GM19351 (cell line): ENCODE results near the gene LRCH1.

ENCODE experiments used
- ATAC-seq: cut with Tn5 transposase; IDR thresholded peaks from one replicate; pipeline ENCODE4 v1.9.1; 2021; ENCODE audit warnings: mild to moderate bottlenecking, moderate library complexity; ENCODE audit not compliant: unreplicated experiment

LRCH1 gene

GRCh38 chr13:46686171-46686570, 133.2 kb downstream of the LRCH1 start:
- ATAC-seq = no peak

- ATAC-seq = peak; percentile 69
Observed at GRCh38 chr13:46687810-46688209, 134.8 kb downstream of the LRCH1 start.

- no peak for ATAC-seq
Observed at GRCh38 chr13:46688306-46688705, 135.3 kb downstream of the LRCH1 start.

- ATAC-seq = no peak
Observed at GRCh38 chr13:46698014-46698413, 145.0 kb downstream of the LRCH1 start.

GRCh38 chr13:46698910-46699460, 146.0 kb downstream of the LRCH1 start:
- ATAC-seq = no peak

GRCh38 chr13:46712524-46712923, 159.6 kb downstream of the LRCH1 start:
- ATAC-seq = no peak

GRCh38 chr13:46715363-46715762, 162.4 kb downstream of the LRCH1 start:
- no peak for ATAC-seq

- no peak for ATAC-seq
Observed at GRCh38 chr13:46716821-46717220, 163.9 kb downstream of the LRCH1 start.

GRCh38 chr13:46717275-46717674, 164.3 kb downstream of the LRCH1 start:
- ATAC-seq = no peak

GRCh38 chr13:46717856-46718255, 164.9 kb downstream of the LRCH1 start:
- no peak for ATAC-seq

GRCh38 chr13:46720189-46720588, 167.2 kb downstream of the LRCH1 start:
- ATAC-seq = peak; percentile 92

GRCh38 chr13:46721054-46721453, 168.1 kb downstream of the LRCH1 start:
- no peak for ATAC-seq

- ATAC-seq = no peak
Observed at GRCh38 chr13:46726347-46726746, 173.4 kb downstream of the LRCH1 start.

GRCh38 chr13:46728777-46729176, 175.8 kb downstream of the LRCH1 start:
- peak; percentile 44 for ATAC-seq

GRCh38 chr13:46731535-46731934, 178.6 kb downstream of the LRCH1 start:
- no peak for ATAC-seq

GRCh38 chr13:46735425-46735824, 182.5 kb downstream of the LRCH1 start:
- no peak for ATAC-seq

GRCh38 chr13:46736541-46737310, 183.8 kb downstream of the LRCH1 start:
- ATAC-seq = no peak

GRCh38 chr13:46738055-46738454, 185.1 kb downstream of the LRCH1 start:
- no peak for ATAC-seq

GRCh38 chr13:46738766-46739165, 185.8 kb downstream of the LRCH1 start:
- no peak for ATAC-seq

- no peak for ATAC-seq
Observed at GRCh38 chr13:46739447-46740098, 186.6 kb downstream of the LRCH1 start.

GRCh38 chr13:46743191-46743590, 190.2 kb downstream of the LRCH1 start:
- ATAC-seq = no peak

- no peak for ATAC-seq
Observed at GRCh38 chr13:46745062-46745461, 192.1 kb downstream of the LRCH1 start.
